ENCODE measurements around the gene PTPRN2. TPM values are rescaled to one million over a fixed set of nuclear protein-coding genes. Genes with fewer than 3 reads are reported as not detected.
"Not testable (repeated sequence)": the region's sequence is repeated elsewhere in the genome, so short reads cannot be mapped to it uniquely, and the experiment has no call there.

The PTPRN2 gene
- total RNA-seq, 1 donor from 2014 or later, result 32.2 TPM

- H3K27ac Mint-ChIP-seq (ENCODE audit: unreplicated experiment), result peak overlapping the region; percentile 62
- no peaks in the 10 kb centered on the region for H3K27me3 Mint-ChIP-seq (ENCODE audit: low read depth)
- H3K9me3 Mint-ChIP-seq, result no peaks in the 10 kb centered on the region
- no peak overlapping the region for H3K4me3 Mint-ChIP-seq
- no peak for TF ChIP-seq CTCF (conservative IDR thresholded peaks at IDR 0.05)
- no peaks in the 10 kb centered on the region for H3K36me3 Mint-ChIP-seq (ENCODE audit: low read depth)
- peaks cover 14% of the 10 kb centered on the region for H3K4me1 Mint-ChIP-seq
- no peak for DNase-seq (ENCODE audit: low read depth, low spot score)
Measured at GRCh38 chr7:157897681-157898080, 689.9 kb downstream of the PTPRN2 start.

- Mint-ChIP-seq H3K27ac (ENCODE audit: unreplicated experiment) (peak overlapping the region; percentile 62), H3K36me3 (ENCODE audit: low read depth) (no peaks in the 10 kb centered on the region), H3K9me3 (no peaks in the 10 kb centered on the region), H3K4me3 (no peak overlapping the region), H3K27me3 (ENCODE audit: low read depth) (no peaks in the 10 kb centered on the region), H3K4me1 (peaks cover 14% of the 10 kb centered on the region)
- TF ChIP-seq CTCF (conservative IDR thresholded peaks at IDR 0.05), result no peak
- DNase-seq (ENCODE audit: low read depth, low spot score), result no peak
Measured at GRCh38 chr7:157896774-157897555, 690.7 kb downstream of the PTPRN2 start.

GRCh38 chr7:157896376-157896675 is 691.3 kb downstream of the PTPRN2 start:
- H3K27ac Mint-ChIP-seq (ENCODE audit: unreplicated experiment); H3K36me3 Mint-ChIP-seq (ENCODE audit: low read depth); H3K27me3 Mint-ChIP-seq (ENCODE audit: low read depth); H3K9me3 Mint-ChIP-seq; H3K4me3 Mint-ChIP-seq; DNase-seq (ENCODE audit: low read depth, low spot score): not testable (repeated sequence)
- H3K4me1 Mint-ChIP-seq, result peaks cover 14% of the 10 kb centered on the region

- Mint-ChIP-seq H3K9me3 (no peaks in the 10 kb centered on the region), H3K4me3 (no peak overlapping the region), H3K27me3 (ENCODE audit: low read depth) (no peaks in the 10 kb centered on the region), H3K4me1 (peaks cover 12% of the 10 kb centered on the region), H3K36me3 (ENCODE audit: low read depth) (no peaks in the 10 kb centered on the region), H3K27ac (ENCODE audit: unreplicated experiment) (no peak overlapping the region)
- DNase-seq (ENCODE audit: low read depth, low spot score), result no peak
- no peak for TF ChIP-seq CTCF (conservative IDR thresholded peaks at IDR 0.05)
Measured at GRCh38 chr7:157895520-157896375, 691.9 kb downstream of the PTPRN2 start.

GRCh38 chr7:157895098-157895497 is 692.5 kb downstream of the PTPRN2 start:
- not testable (repeated sequence) for H3K27ac Mint-ChIP-seq (ENCODE audit: unreplicated experiment); H3K9me3 Mint-ChIP-seq; H3K27me3 Mint-ChIP-seq (ENCODE audit: low read depth)

GRCh38 chr7:157893535-157894044 is 694.0 kb downstream of the PTPRN2 start:
- Mint-ChIP-seq H3K4me3 (no peak overlapping the region), H3K9me3 (peaks cover 2% of the 10 kb centered on the region), H3K36me3 (ENCODE audit: low read depth) (no peaks in the 10 kb centered on the region), H3K27me3 (ENCODE audit: low read depth) (no peaks in the 10 kb centered on the region), H3K4me1 (peaks cover 14% of the 10 kb centered on the region), H3K27ac (ENCODE audit: unreplicated experiment) (no peak overlapping the region)
- no peak for TF ChIP-seq CTCF (conservative IDR thresholded peaks at IDR 0.05)
- DNase-seq (ENCODE audit: low read depth, low spot score), result no peak

More at GRCh38 chr7:157895098-157895497, 692.5 kb downstream of the PTPRN2 start:
- not testable (repeated sequence) for H3K36me3 Mint-ChIP-seq (ENCODE audit: low read depth); H3K4me3 Mint-ChIP-seq; DNase-seq (ENCODE audit: low read depth, low spot score)
- H3K4me1 Mint-ChIP-seq, result peaks cover 11% of the 10 kb centered on the region
